Measurements from ENCODE around the gene ATP4A.

Gene ATP4A

GRCh38 chr19:35502751-35503150, 60.7 kb downstream of the ATP4A start:
- in situ Hi-C loops (cut with MboI; ENCODE audit: low sequenced_read_pairs): no loop called here

GRCh38 chr19:35501684-35502083, 61.8 kb downstream of the ATP4A start:
- in situ Hi-C loops (cut with MboI; ENCODE audit: low sequenced_read_pairs): no loop called here

GRCh38 chr19:35500611-35501010, 62.8 kb downstream of the ATP4A start:
- in situ Hi-C loops (cut with MboI; ENCODE audit: low sequenced_read_pairs): no loop called here
